ENCODE measurements around the gene GRK6.

Gene GRK6

GRCh38 chr5:177432839-177433657 lies 6.6 kb downstream of the GRK6 start (continued):
- no peak for TF ChIP-seq ZNF530 (tag by site-specific recombination; IDR thresholded peaks at IDR 0.05; ENCODE audit: low read depth)

- ChIA-PET CTCF (interaction anchor here (0.6 to 0.7 kb wide), 2 partner anchors 21 to 63 kb away, joined by 3 read pairs; no protein-coding TSS in a partner anchor), POLR2A (interaction anchor here (3.7 to 3.9 kb wide), 2 partner anchors 9 to 12 kb away, joined by 10 to 17 read pairs; partner anchors contain the start of gene PRR7)
- no peak overlapping the region for H3K27ac ChIP-seq (ENCODE audit: extremely low read depth, low read depth, low read length)
- H3K4me1 ChIP-seq (ENCODE audit: control insufficient read depth, insufficient read depth, low read length) = no peaks in the 10 kb centered on the region
- no peak overlapping the region for H3K4me3 ChIP-seq (ENCODE audit: low read depth, low read length)
- no peak for TF ChIP-seq BCL11A (tag by site-specific recombination; IDR thresholded peaks at IDR 0.05; ENCODE audit: low read depth)
- TF ChIP-seq KLF1 (tag by site-specific recombination; IDR thresholded peaks at IDR 0.05) = peak; percentile 68
- H3K9me3 ChIP-seq (ENCODE audit: control insufficient read depth, insufficient read depth, low read depth, low read length) = no peaks in the 10 kb centered on the region
- H3K36me3 ChIP-seq (ENCODE audit: control insufficient read depth in 2 of 2, insufficient read depth in 1 of 2, low read length in 2 of 2) = peaks cover 12 to 91% of the 10 kb centered on the region in 2 experiments
Measured at GRCh38 chr5:177433658-177434217, 7.3 kb downstream of the GRK6 start.

- Histone ChIP-seq H3K4me1 (ENCODE audit: control insufficient read depth, insufficient read depth, low read length) (no peaks in the 10 kb centered on the region), H3K9me3 (ENCODE audit: control insufficient read depth, insufficient read depth, low read depth, low read length) (no peaks in the 10 kb centered on the region), H3K27ac (ENCODE audit: extremely low read depth, low read depth, low read length) (no peak overlapping the region), H3K4me3 (ENCODE audit: low read depth, low read length) (no peak overlapping the region), H3K36me3 (ENCODE audit: control insufficient read depth in 2 of 2, insufficient read depth in 1 of 2, low read length in 2 of 2) (peaks cover 16 to 94% of the 10 kb centered on the region in 2 experiments)
- CTCF ChIA-PET = interaction anchor here (0.6 kb wide), 1 partner anchor 22 kb away, joined by 3 read pairs; no protein-coding TSS in a partner anchor
- TF ChIP-seq ZNF311 (tag by site-specific recombination; IDR thresholded peaks at IDR 0.05; ENCODE audit: borderline replicate concordance) = no peak
- peak; percentile 50; the same call in 1 of the 2 replicates for TF ChIP-seq GLIS2 (tag by site-specific recombination; IDR thresholded peaks at IDR 0.05)
- TF ChIP-seq ZNF148 (tag by site-specific recombination; IDR thresholded peaks at IDR 0.05; ENCODE audit: borderline replicate concordance) = no peak
- TF ChIP-seq ZNF174 (tag by site-specific recombination; IDR thresholded peaks at IDR 0.05) = no peak
- no peak for TF ChIP-seq ZBTB6 (tag by site-specific recombination; IDR thresholded peaks at IDR 0.05)
- TF ChIP-seq ZNF837 (tag by site-specific recombination; IDR thresholded peaks at IDR 0.05) = no peak
- no peak for TF ChIP-seq ZNF211 (tag by site-specific recombination; IDR thresholded peaks at IDR 0.05; ENCODE audit: low read depth)
- no peak for TF ChIP-seq REPIN1 (tag by site-specific recombination; IDR thresholded peaks at IDR 0.05; ENCODE audit: low read depth)
- POLR2A ChIA-PET = interaction anchor here (0.5 to 3.9 kb wide), 3 partner anchors 8 to 48 kb away, joined by 3 to 17 read pairs (median 10); partner anchors contain the start of gene PRR7
Measured at GRCh38 chr5:177434437-177434836, 8.0 kb downstream of the GRK6 start.

GRCh38 chr5:177434942-177435738 lies 8.7 kb downstream of the GRK6 start:
- TF ChIP-seq ZFP3 (tag by site-specific recombination; IDR thresholded peaks at IDR 0.05; ENCODE audit: low read depth) = no peak
- peak; percentile 61 for TF ChIP-seq ZFHX2 (tag by site-specific recombination; conservative IDR thresholded peaks at IDR 0.05)
- 0 out of 2 replicates have a peak, but pooled peaks have one; percentile 38 for TF ChIP-seq KLF9 (tag by site-specific recombination; IDR thresholded peaks at IDR 0.05; ENCODE audit: low read depth)
- TF ChIP-seq EGR2 (tag by site-specific recombination; IDR thresholded peaks at IDR 0.05; ENCODE audit: low read depth) = peak; percentile 82

More at GRCh38 chr5:177434942-177435738, 8.7 kb downstream of the GRK6 start:
- H3K9me3 ChIP-seq (ENCODE audit: control insufficient read depth, insufficient read depth, low read depth, low read length) = no peaks in the 10 kb centered on the region
- H3K4me1 ChIP-seq (ENCODE audit: control insufficient read depth, insufficient read depth, low read length) = no peaks in the 10 kb centered on the region
- H3K27ac ChIP-seq (ENCODE audit: extremely low read depth, low read depth, low read length) = no peak overlapping the region
- H3K4me3 ChIP-seq (ENCODE audit: low read depth, low read length) = no peak overlapping the region
- POLR2A ChIA-PET = interaction anchor here (3.9 kb wide), 1 partner anchor 11 kb away, joined by 17 read pairs; the partner anchor contains the start of gene PRR7
- peaks cover 17 to 94% of the 10 kb centered on the region in 2 experiments for H3K36me3 ChIP-seq (ENCODE audit: control insufficient read depth in 2 of 2, insufficient read depth in 1 of 2, low read length in 2 of 2)
- CTCF ChIA-PET = no interaction called here
